ENCODE data around the gene GIPC1.
"Not testable (repeated sequence)": the region's sequence is repeated elsewhere in the genome, so short reads cannot be mapped to it uniquely, and the experiment has no call there.

GIPC1 gene

GRCh38 chr19:14467391-14467790 lies 28.5 kb downstream of the GIPC1 start:
- no peak for DNase-seq

GRCh38 chr19:14463747-14464146 lies 32.2 kb downstream of the GIPC1 start:
- DNase-seq: no peak

- DNase-seq: not testable (repeated sequence)
These were observed 33.5 kb downstream of the GIPC1 start for GRCh38 chr19:14462401-14462800.

GRCh38 chr19:14460935-14461334 lies 35.0 kb downstream of the GIPC1 start:
- DNase-seq: no peak

- peak; percentile 55 to 61 for DNase-seq
These were observed 36.2 kb downstream of the GIPC1 start for GRCh38 chr19:14459703-14460102.

GRCh38 chr19:14452303-14452702 lies 43.6 kb downstream of the GIPC1 start:
- DNase-seq: not testable (repeated sequence)

- no peak for DNase-seq
These were observed 45.1 kb downstream of the GIPC1 start for GRCh38 chr19:14450876-14451275.

- peak; percentile 76 to 80 for DNase-seq
These were observed 45.6 kb downstream of the GIPC1 start for GRCh38 chr19:14450168-14450874.

- DNase-seq: no peak
These were observed 46.6 kb downstream of the GIPC1 start for GRCh38 chr19:14449321-14449720.

- no peak for DNase-seq
These were observed 49.4 kb downstream of the GIPC1 start for GRCh38 chr19:14446336-14447036.

GRCh38 chr19:14443632-14444216 lies 52.2 kb downstream of the GIPC1 start:
- no peak for DNase-seq

GRCh38 chr19:14442891-14443631 lies 52.9 kb downstream of the GIPC1 start:
- no peak for DNase-seq

GRCh38 chr19:14441041-14441938 lies 54.6 kb downstream of the GIPC1 start:
- DNase-seq: no peak

- DNase-seq: peak; percentile 76 to 81
These were observed 55.9 kb downstream of the GIPC1 start for GRCh38 chr19:14440049-14440448.

GRCh38 chr19:14439014-14439413 lies 56.9 kb downstream of the GIPC1 start:
- DNase-seq: no peak

- no peak for DNase-seq
These were observed 58.3 kb downstream of the GIPC1 start for GRCh38 chr19:14437578-14438140.

- DNase-seq: no peak
These were observed 60.4 kb downstream of the GIPC1 start for GRCh38 chr19:14435320-14436050.

GRCh38 chr19:14434543-14435319 lies 61.2 kb downstream of the GIPC1 start:
- DNase-seq: peak; percentile 43 to 74

GRCh38 chr19:14433554-14434501 lies 62.1 kb downstream of the GIPC1 start:
- DNase-seq: peak; percentile 55 to 57
